ENCODE measurements around the gene RAD50.

Gene RAD50

DNA sequence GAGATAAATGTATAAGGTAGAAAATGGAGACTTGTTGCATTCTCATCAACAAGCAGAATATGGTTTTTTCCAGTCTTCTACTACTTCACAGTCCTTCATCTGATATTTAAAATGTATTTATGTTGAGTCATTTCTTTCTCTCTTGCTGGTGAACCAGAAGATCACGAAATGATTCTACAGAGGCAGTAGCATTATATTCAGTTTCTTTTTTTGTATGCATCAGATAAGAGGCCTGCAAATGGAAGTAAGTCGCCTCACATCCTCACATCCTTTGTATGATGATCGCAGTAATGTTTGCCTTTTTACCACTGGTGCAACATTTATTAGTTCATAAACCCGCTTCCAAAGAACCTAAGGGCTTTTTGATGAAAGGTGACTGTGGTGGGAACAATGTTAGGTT, 79.1 kb downstream of the RAD50 start:
- no peak overlapping the region for H4K91ac ChIP-seq (ENCODE audit: low read length)
- H3K4me3 ChIP-seq (ENCODE audit: insufficient read depth in 1 of 2, low read depth in 1 of 2, low read length in 2 of 2): no peak overlapping the region
- H2AFZ ChIP-seq (ENCODE audit: low read depth, low read length): no peak overlapping the region
- no peak overlapping the region for H3K23ac ChIP-seq (ENCODE audit: low read length in 2 of 2)
- peaks cover 1% of the 10 kb centered on the region for H3K79me1 ChIP-seq (replicated peaks; ENCODE audit: low read length, poor library complexity, severe bottlenecking)
- no peak overlapping the region for H2BK5ac ChIP-seq (ENCODE audit: low read depth, low read length, poor library complexity, severe bottlenecking)
- H3K9ac ChIP-seq (ENCODE audit: low read length): no peak overlapping the region
- H2BK15ac ChIP-seq (ENCODE audit: low read depth, poor library complexity, severe bottlenecking): no peak overlapping the region
- H3K18ac ChIP-seq (ENCODE audit: low read depth in 1 of 2, low read length in 2 of 2): no peak overlapping the region
- no peak overlapping the region for H2BK120ac ChIP-seq (ENCODE audit: low read depth, low read length)
- no peaks in the 10 kb centered on the region for H3K27me3 ChIP-seq (ENCODE audit: control insufficient read depth in 1 of 2, insufficient read depth in 1 of 2, low read length in 2 of 2)
- H3K9me3 ChIP-seq (ENCODE audit: control insufficient read depth, low read length): no peaks in the 10 kb centered on the region
- no peak overlapping the region for H2AK5ac ChIP-seq (ENCODE audit: low read length, severe bottlenecking)
- no peak for DNase-seq
- no peak overlapping the region for H2BK12ac ChIP-seq (ENCODE audit: low read length in 2 of 2)
- H4K8ac ChIP-seq (ENCODE audit: low read length): no peak overlapping the region
- no peak overlapping the region for H3K4ac ChIP-seq (ENCODE audit: low read depth in 1 of 2, low read length in 2 of 2)
- H3K4me1 ChIP-seq (ENCODE audit: control insufficient read depth, insufficient read depth, low read depth, low read length): no peaks in the 10 kb centered on the region
- peaks cover 19 to 78% of the 10 kb centered on the region in 2 experiments for H3K36me3 ChIP-seq (ENCODE audit: control insufficient read depth in 1 of 2, insufficient read depth in 2 of 2, low read depth in 1 of 2, low read length in 2 of 2)
- no peak overlapping the region for H3K14ac ChIP-seq (ENCODE audit: low read length in 2 of 2)
- H3K4me2 ChIP-seq (ENCODE audit: low read length, poor library complexity, severe bottlenecking): no peak overlapping the region
- H3K27ac ChIP-seq (ENCODE audit: low read length, poor library complexity, severe bottlenecking): no peak overlapping the region
- WGBS: 100% methylated on average over 1 of the region's 4 CpGs

DNA sequence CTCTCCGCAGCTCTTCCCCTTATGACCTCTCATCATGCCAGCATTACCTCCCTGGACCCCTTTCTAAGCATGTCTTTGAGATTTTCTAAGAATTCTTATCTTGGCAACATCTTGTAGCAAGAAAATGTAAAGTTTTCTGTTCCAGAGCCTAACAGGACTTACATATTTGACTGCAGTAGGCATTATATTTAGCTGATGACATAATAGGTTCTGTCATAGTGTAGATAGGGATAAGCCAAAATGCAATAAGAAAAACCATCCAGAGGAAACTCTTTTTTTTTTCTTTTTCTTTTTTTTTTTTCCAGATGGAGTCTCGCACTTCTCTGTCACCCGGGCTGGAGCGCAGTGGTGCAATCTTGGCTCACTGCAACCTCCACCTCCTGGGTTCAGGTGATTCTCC, 80.5 kb downstream of the RAD50 start:
- Histone ChIP-seq H2AK5ac (ENCODE audit: low read length, severe bottlenecking) (no peak overlapping the region), H2AFZ (ENCODE audit: low read depth, low read length) (no peak overlapping the region), H3K18ac (ENCODE audit: low read depth in 1 of 2, low read length in 2 of 2) (no peak overlapping the region), H3K23ac (ENCODE audit: low read length in 2 of 2) (no peak overlapping the region), H2BK15ac (ENCODE audit: low read depth, poor library complexity, severe bottlenecking) (no peak overlapping the region), H4K8ac (ENCODE audit: low read length) (no peak overlapping the region), H2BK12ac (ENCODE audit: low read length in 2 of 2) (no peak overlapping the region), H3K27me3 (ENCODE audit: control insufficient read depth in 1 of 2, insufficient read depth in 1 of 2, low read length in 2 of 2) (no peaks in the 10 kb centered on the region), H3K79me1 (replicated peaks; ENCODE audit: low read length, poor library complexity, severe bottlenecking) (peaks cover 1% of the 10 kb centered on the region), H3K14ac (ENCODE audit: low read length in 2 of 2) (no peak overlapping the region), H3K4me2 (ENCODE audit: low read length, poor library complexity, severe bottlenecking) (no peak overlapping the region), H3K9me3 (ENCODE audit: control insufficient read depth, low read length) (no peaks in the 10 kb centered on the region), H3K4ac (ENCODE audit: low read depth in 1 of 2, low read length in 2 of 2) (no peak overlapping the region), H3K4me1 (ENCODE audit: control insufficient read depth, insufficient read depth, low read depth, low read length) (no peaks in the 10 kb centered on the region), H4K91ac (ENCODE audit: low read length) (no peak overlapping the region), H3K27ac (ENCODE audit: low read length, poor library complexity, severe bottlenecking) (no peak overlapping the region), H3K36me3 (ENCODE audit: control insufficient read depth in 1 of 2, insufficient read depth in 2 of 2, low read depth in 1 of 2, low read length in 2 of 2) (peaks cover 24 to 80% of the 10 kb centered on the region in 2 experiments), H2BK5ac (ENCODE audit: low read depth, low read length, poor library complexity, severe bottlenecking) (no peak overlapping the region), H3K4me3 (ENCODE audit: insufficient read depth in 1 of 2, low read depth in 1 of 2, low read length in 2 of 2) (no peak overlapping the region), H2BK120ac (ENCODE audit: low read depth, low read length) (no peak overlapping the region), H3K9ac (ENCODE audit: low read length) (no peak overlapping the region)
- WGBS: 100% methylated on average over 3 of the region's 4 CpGs
- no peak for DNase-seq

DNA sequence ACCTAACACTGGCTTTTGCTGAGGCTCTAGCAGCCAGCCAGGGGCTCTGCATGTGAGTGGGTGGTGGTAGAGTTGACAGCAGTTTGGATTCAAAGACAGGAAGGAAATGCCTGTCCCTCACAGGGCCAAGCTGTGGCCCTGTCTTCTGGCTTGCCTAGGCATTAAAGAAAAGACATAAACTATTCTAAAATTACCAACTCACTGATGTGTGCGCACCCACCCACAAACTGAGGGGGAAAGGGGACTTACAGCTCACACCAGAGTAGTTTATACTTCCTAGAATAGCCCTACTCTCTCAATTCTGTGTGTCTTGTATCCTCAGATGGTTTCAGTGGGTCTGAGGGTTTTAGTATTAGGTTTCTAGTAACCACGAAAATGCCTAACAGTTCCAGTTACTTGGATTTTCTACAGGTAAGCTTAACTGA, 82.9 kb downstream of the RAD50 start:
- Histone ChIP-seq H3K4me1 (ENCODE audit: control insufficient read depth, insufficient read depth, low read depth, low read length) (no peaks in the 10 kb centered on the region), H2BK15ac (ENCODE audit: low read depth, poor library complexity, severe bottlenecking) (no peak overlapping the region), H3K27me3 (ENCODE audit: control insufficient read depth in 1 of 2, insufficient read depth in 1 of 2, low read length in 2 of 2) (no peaks in the 10 kb centered on the region), H4K8ac (ENCODE audit: low read length) (no peak overlapping the region), H3K27ac (ENCODE audit: low read length, poor library complexity, severe bottlenecking) (no peak overlapping the region), H3K9ac (ENCODE audit: low read length) (no peak overlapping the region), H3K14ac (ENCODE audit: low read length in 2 of 2) (no peak overlapping the region), H3K18ac (ENCODE audit: low read depth in 1 of 2, low read length in 2 of 2) (no peak overlapping the region), H3K4me3 (ENCODE audit: insufficient read depth in 1 of 2, low read depth in 1 of 2, low read length in 2 of 2) (no peak overlapping the region), H3K4me2 (ENCODE audit: low read length, poor library complexity, severe bottlenecking) (no peak overlapping the region), H3K36me3 (ENCODE audit: control insufficient read depth in 1 of 2, insufficient read depth in 2 of 2, low read depth in 1 of 2, low read length in 2 of 2) (peaks cover 32 to 88% of the 10 kb centered on the region in 2 experiments), H2BK12ac (ENCODE audit: low read length in 2 of 2) (no peak overlapping the region), H2BK120ac (ENCODE audit: low read depth, low read length) (no peak overlapping the region), H3K23ac (ENCODE audit: low read length in 2 of 2) (no peak overlapping the region), H2BK5ac (ENCODE audit: low read depth, low read length, poor library complexity, severe bottlenecking) (no peak overlapping the region), H3K79me1 (replicated peaks; ENCODE audit: low read length, poor library complexity, severe bottlenecking) (peaks cover 1% of the 10 kb centered on the region), H4K91ac (ENCODE audit: low read length) (no peak overlapping the region), H3K9me3 (ENCODE audit: control insufficient read depth, low read length) (no peaks in the 10 kb centered on the region), H3K4ac (ENCODE audit: low read depth in 1 of 2, low read length in 2 of 2) (no peak overlapping the region), H2AFZ (ENCODE audit: low read depth, low read length) (no peak overlapping the region), H2AK5ac (ENCODE audit: low read length, severe bottlenecking) (no peak overlapping the region)
- 100% methylated on average over 2 of the region's 2 CpGs for WGBS
- DNase-seq: no peak

DNA sequence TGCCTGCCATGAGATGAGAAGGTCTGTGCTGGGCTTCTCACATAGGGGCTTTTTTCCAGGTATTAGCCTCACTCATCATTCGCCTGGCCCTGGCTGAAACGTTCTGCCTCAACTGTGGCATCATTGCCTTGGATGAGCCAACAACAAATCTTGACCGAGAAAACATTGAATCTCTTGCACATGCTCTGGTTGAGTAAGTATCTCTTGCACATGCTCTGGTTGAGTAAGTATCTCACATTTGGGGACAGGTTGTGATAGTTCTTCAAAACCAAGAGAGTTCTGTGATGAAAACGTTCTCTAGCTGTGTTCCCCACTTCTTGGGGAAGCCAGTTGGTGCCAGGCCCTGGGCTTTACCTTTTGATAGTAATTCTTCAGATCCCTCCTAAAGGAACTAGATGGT, 83.8 kb downstream of the RAD50 start:
- Histone ChIP-seq H3K36me3 (ENCODE audit: control insufficient read depth in 1 of 2, insufficient read depth in 2 of 2, low read depth in 1 of 2, low read length in 2 of 2) (peaks cover 29 to 80% of the 10 kb centered on the region in 2 experiments), H3K9ac (ENCODE audit: low read length) (no peak overlapping the region), H3K23ac (ENCODE audit: low read length in 2 of 2) (no peak overlapping the region), H2BK5ac (ENCODE audit: low read depth, low read length, poor library complexity, severe bottlenecking) (no peak overlapping the region), H3K4ac (ENCODE audit: low read depth in 1 of 2, low read length in 2 of 2) (no peak overlapping the region), H4K8ac (ENCODE audit: low read length) (no peak overlapping the region), H2BK15ac (ENCODE audit: low read depth, poor library complexity, severe bottlenecking) (no peak overlapping the region), H2BK120ac (ENCODE audit: low read depth, low read length) (no peak overlapping the region), H4K91ac (ENCODE audit: low read length) (no peak overlapping the region), H2AK5ac (ENCODE audit: low read length, severe bottlenecking) (no peak overlapping the region), H3K4me2 (ENCODE audit: low read length, poor library complexity, severe bottlenecking) (no peak overlapping the region), H2BK12ac (ENCODE audit: low read length in 2 of 2) (no peak overlapping the region), H3K4me3 (ENCODE audit: insufficient read depth in 1 of 2, low read depth in 1 of 2, low read length in 2 of 2) (no peak overlapping the region), H3K27ac (ENCODE audit: low read length, poor library complexity, severe bottlenecking) (no peak overlapping the region), H2AFZ (ENCODE audit: low read depth, low read length) (no peak overlapping the region), H3K14ac (ENCODE audit: low read length in 2 of 2) (no peak overlapping the region), H3K79me1 (replicated peaks; ENCODE audit: low read length, poor library complexity, severe bottlenecking) (peaks cover 1% of the 10 kb centered on the region), H3K18ac (ENCODE audit: low read depth in 1 of 2, low read length in 2 of 2) (no peak overlapping the region), H3K9me3 (ENCODE audit: control insufficient read depth, low read length) (no peaks in the 10 kb centered on the region), H3K4me1 (ENCODE audit: control insufficient read depth, insufficient read depth, low read depth, low read length) (no peaks in the 10 kb centered on the region), H3K27me3 (ENCODE audit: control insufficient read depth in 1 of 2, insufficient read depth in 1 of 2, low read length in 2 of 2) (no peaks in the 10 kb centered on the region)
- no peak for DNase-seq
- WGBS: 85% methylated on average over 4 of the region's 4 CpGs
